Hematopoietic multipotent progenitor cell (in vitro differentiated cells): ENCODE results near the gene MUC2. TPM values are rescaled to one million over a fixed set of nuclear protein-coding genes. Genes with fewer than 3 reads are reported as not detected.

Source experiments
- DNase-seq, 3 donors: peaks; one replicate each; pipeline ENCODE4 v3.0.0-alpha.2; 2011 to 2015; ENCODE audit warnings: low read depth in 2 of 3, low spot score in 2 of 3
- total RNA-seq: library from RNA; depleted of rRNA; stranded (reverse); fragments of >200 nt; gene quantifications from one replicate; pipeline ENCODE4 v1.2.3, GENCODE V29; 2012

The MUC2 gene
- total RNA-seq, 1 donor: not detected

- no peak for DNase-seq
Measured at GRCh38 chr11:1085440-1086170, 10.9 kb downstream of the MUC2 start.

- no peak for DNase-seq
Measured at GRCh38 chr11:1086171-1087102, 11.8 kb downstream of the MUC2 start.

- no peak for DNase-seq
Measured at GRCh38 chr11:1087279-1087960, 12.7 kb downstream of the MUC2 start.

- DNase-seq: no peak
Measured at GRCh38 chr11:1087961-1088926, 13.6 kb downstream of the MUC2 start.

GRCh38 chr11:1088927-1089737 is 14.5 kb downstream of the MUC2 start:
- no peak for DNase-seq

- DNase-seq: no peak
Measured at GRCh38 chr11:1089738-1090599, 15.3 kb downstream of the MUC2 start.

GRCh38 chr11:1090600-1091331 is 16.1 kb downstream of the MUC2 start:
- no peak for DNase-seq

GRCh38 chr11:1091332-1092083 is 16.8 kb downstream of the MUC2 start:
- DNase-seq: no peak

- DNase-seq: no peak
Measured at GRCh38 chr11:1092145-1092670, 17.5 kb downstream of the MUC2 start.

- no peak for DNase-seq
Measured at GRCh38 chr11:1092919-1093318, 18.2 kb downstream of the MUC2 start.

- DNase-seq: no peak
Measured at GRCh38 chr11:1099519-1100355, 25.1 kb downstream of the MUC2 start.

GRCh38 chr11:1100417-1101245 is 26.0 kb downstream of the MUC2 start:
- DNase-seq: no peak

GRCh38 chr11:1101318-1102089 is 26.8 kb downstream of the MUC2 start:
- DNase-seq: no peak
